ENCODE measurements around the gene SP3. TPM values are rescaled to one million over a fixed set of nuclear protein-coding genes. Genes with fewer than 3 reads are reported as not detected.

The SP3 gene
- total RNA-seq, 2 donors from 2014 or later = 70.0 to 74.4 TPM

GRCh38 chr2:173963817-173964564 lies 1.2 kb downstream of the SP3 start:
- H3K9me3 ChIP-seq = no peaks in the 10 kb centered on the region
- TF ChIP-seq CTCF (IDR thresholded peaks at IDR 0.05) = no peak
- peak; percentile 67 for DNase-seq (ENCODE audit: low spot score)
- H3K36me3 ChIP-seq = no peaks in the 10 kb centered on the region
- H3K27ac ChIP-seq = peak overlapping the region; percentile 100
- no peaks in the 10 kb centered on the region for H3K27me3 ChIP-seq (replicated peaks; ENCODE audit: insufficient read depth)
- ATAC-seq (ENCODE audit: insufficient number of reproducible peaks, low FRiP score, low read depth) = peak; percentile 29
- peaks cover 28 to 42% of the 10 kb centered on the region in 2 donors for H3K4me1 ChIP-seq (ENCODE audit: control insufficient read depth in 1 of 2, low read depth in 2 of 2)
- peak overlapping the region; percentile 99 for H3K4me3 ChIP-seq

- H3K36me3 ChIP-seq = no peaks in the 10 kb centered on the region
- H3K27me3 ChIP-seq (replicated peaks; ENCODE audit: insufficient read depth) = no peaks in the 10 kb centered on the region
- ATAC-seq (ENCODE audit: insufficient number of reproducible peaks, low FRiP score, low read depth) (peak; percentile 31), DNase-seq (ENCODE audit: low spot score) (no peak)
- H3K9me3 ChIP-seq = no peaks in the 10 kb centered on the region
- H3K27ac ChIP-seq = peak overlapping the region; percentile 100
- H3K4me3 ChIP-seq = peak overlapping the region; percentile 99
- TF ChIP-seq CTCF (IDR thresholded peaks at IDR 0.05) = peak; percentile 53
- peaks cover 35 to 48% of the 10 kb centered on the region in 2 donors for H3K4me1 ChIP-seq (ENCODE audit: control insufficient read depth in 1 of 2, low read depth in 2 of 2)
These were observed 1.8 kb downstream of the SP3 start for GRCh38 chr2:173963323-173963816.

GRCh38 chr2:173962583-173963110 lies 2.5 kb downstream of the SP3 start:
- ATAC-seq (ENCODE audit: insufficient number of reproducible peaks, low FRiP score, low read depth) (no peak), DNase-seq (ENCODE audit: low spot score) (no peak)
- Histone ChIP-seq H3K4me3 (peak overlapping the region; percentile 99), H3K4me1 (ENCODE audit: control insufficient read depth in 1 of 2, low read depth in 2 of 2) (peaks cover 42 to 55% of the 10 kb centered on the region in 2 donors), H3K9me3 (no peaks in the 10 kb centered on the region), H3K36me3 (no peaks in the 10 kb centered on the region), H3K27me3 (replicated peaks; ENCODE audit: insufficient read depth) (no peaks in the 10 kb centered on the region), H3K27ac (peak overlapping the region; percentile 100)
- no peak for TF ChIP-seq CTCF (IDR thresholded peaks at IDR 0.05)

- H3K27me3 ChIP-seq (replicated peaks; ENCODE audit: insufficient read depth) = no peaks in the 10 kb centered on the region
- ATAC-seq (ENCODE audit: insufficient number of reproducible peaks, low FRiP score, low read depth) = no peak
- H3K4me1 ChIP-seq (ENCODE audit: control insufficient read depth in 1 of 2, low read depth in 2 of 2) = peaks cover 48 to 59% of the 10 kb centered on the region in 2 donors
- H3K4me3 ChIP-seq = peak overlapping the region; percentile 99
- DNase-seq (ENCODE audit: low spot score) = no peak
- H3K36me3 ChIP-seq = no peaks in the 10 kb centered on the region
- H3K27ac ChIP-seq = peak overlapping the region in 1 of 2 donors; percentile 100
- no peaks in the 10 kb centered on the region for H3K9me3 ChIP-seq
- TF ChIP-seq CTCF (IDR thresholded peaks at IDR 0.05) = no peak
These were observed 3.1 kb downstream of the SP3 start for GRCh38 chr2:173962031-173962430.

GRCh38 chr2:173961346-173961705 lies 3.8 kb downstream of the SP3 start:
- no peaks in the 10 kb centered on the region for H3K27me3 ChIP-seq (replicated peaks; ENCODE audit: insufficient read depth)
- H3K27ac ChIP-seq = no peak overlapping the region
- ATAC-seq (ENCODE audit: insufficient number of reproducible peaks, low FRiP score, low read depth) (no peak), DNase-seq (ENCODE audit: low spot score) (no peak)
- peaks cover 52 to 59% of the 10 kb centered on the region in 2 donors for H3K4me1 ChIP-seq (ENCODE audit: control insufficient read depth in 1 of 2, low read depth in 2 of 2)
- no peaks in the 10 kb centered on the region for H3K9me3 ChIP-seq
- H3K36me3 ChIP-seq = no peaks in the 10 kb centered on the region
- no peak overlapping the region for H3K4me3 ChIP-seq
- TF ChIP-seq CTCF (IDR thresholded peaks at IDR 0.05) = no peak
